Esophagus muscularis mucosa (tissue), 4 donors: ENCODE measurements around the gene VPS18. TPM values are rescaled to one million over a fixed set of nuclear protein-coding genes. Genes with fewer than 3 reads are reported as not detected.

ENCODE experiments used
- DNase-seq: peaks from one replicate; pipeline ENCODE4 v3.0.0-alpha.2; 2017; ENCODE audit errors: extremely low spot score
- H3K27ac ChIP-seq, 4 donors: fragments of 200-600 bp; sonication (generic); replicated peaks in 1 of 4; 1 replicate in 3 of 4; 2 replicates in 1 of 4; pipeline ENCODE4 v1.5.1; 2016 to 2019; ENCODE audit warnings: mild to moderate bottlenecking in 1 of 4
- H3K27me3 ChIP-seq, 4 donors: fragments of 200-600 bp; sonication (generic); one replicate each; pipeline versions ENCODE4 v1.5.1 to v1.6.0; 2016 to 2019
- H3K36me3 ChIP-seq, 4 donors: fragments of 200-600 bp; sonication (generic); one replicate each; pipeline ENCODE4 v1.5.1; 2016 to 2019
- H3K4me1 ChIP-seq, 4 donors: fragments of 200-600 bp; sonication (generic); one replicate each; pipeline ENCODE4 v1.5.1; 2016 to 2019
- H3K4me3 ChIP-seq, 4 donors: fragments of 200-600 bp; sonication (generic); 1 replicate in 2 of 4; 2 replicates in 2 of 4; pipeline ENCODE4 v1.5.1; 2016 to 2019; ENCODE audit warnings: mild to moderate bottlenecking in 4 of 4, moderate library complexity in 1 of 4
- H3K9me3 ChIP-seq, 4 donors: fragments of 200-600 bp; sonication (generic); 1 replicate in 3 of 4; 2 replicates in 1 of 4; pipeline ENCODE4 v1.5.1; 2016 to 2019
- CTCF ChIP-seq, 3 experiments: fragments of 200-600 bp in 2 of 3; fragments of 450-650 bp in 1 of 3; sonication (generic) in 2 of 3; IDR thresholded peaks; one replicate each; pipeline ENCODE4 v1.5.1; 2017 to 2019; ENCODE audit warnings: antibody characterized with exemption in 3 of 3, mild to moderate bottlenecking in 2 of 3, moderate library complexity in 1 of 3
- EP300 ChIP-seq: sonication (generic); formaldehyde crosslinking; IDR thresholded peaks from one replicate; pipeline ENCODE4 v1.6.1; 2017; ENCODE audit warnings: antibody characterized with exemption
- POLR2A ChIP-seq: fragments of 450-650 bp; IDR thresholded peaks from one replicate; pipeline ENCODE4 v1.6.1; 2017; ENCODE audit warnings: antibody characterized with exemption, moderate library complexity, mild to moderate bottlenecking, low read depth
- POLR2AphosphoS5 ChIP-seq, 2 donors: sonication (generic); formaldehyde crosslinking; IDR thresholded peaks; one replicate each; pipeline ENCODE4 v1.6.1; 2017; ENCODE audit warnings: antibody characterized with exemption in 2 of 2
- WGBS: methylation state at CpG from one replicate; pipeline ENCODE4 v1.1.5; 2018; 5-methylcytosine and 5-hydroxymethylcytosine counted together
- intact Hi-C: fragments of 100-400 bp; cut with DNase I; formaldehyde crosslinking; loops from one replicate; pipeline ENCODE4 v1.15.1; 2023
- total RNA-seq, 4 donors: library from RNA; depleted of rRNA; stranded (reverse); fragments of >200 nt; gene quantifications; one replicate each; pipeline versions ENCODE4 v1.1.0 to v1.2.1, GENCODE V29; 2016

The VPS18 gene
- total RNA-seq, 4 donors from 2014 or later = 28.7 to 36.6 (median 32.2) TPM

- Histone ChIP-seq H3K27ac (no peak overlapping the region), H3K4me1 (peaks cover 0 to 10% (median 6%) of the 10 kb centered on the region in 4 donors), H3K9me3 (no peaks in the 10 kb centered on the region), H3K36me3 (no peaks in the 10 kb centered on the region), H3K27me3 (peaks cover 0 to 32% (median 0%) of the 10 kb centered on the region in 4 donors), H3K4me3 (no peak overlapping the region)
- 90% methylated on average over 15 of the region's 16 CpGs for WGBS
- DNase-seq = no peak
- TF ChIP-seq POLR2A (no peak), EP300 (no peak), CTCF (IDR thresholded peaks at IDR 0.05) (no peak)
- intact Hi-C loops = no loop called here
Measured at GRCh38 chr15:40853241-40853890, 40.9 kb upstream of the VPS18 start.

- TF ChIP-seq EP300 (no peak), CTCF (IDR thresholded peaks at IDR 0.05) (no peak), POLR2AphosphoS5 (IDR thresholded peaks at IDR 0.05) (no peak), POLR2A (no peak)
- peaks cover 0 to 40% (median 0%) of the 10 kb centered on the region in 4 donors for H3K27me3 ChIP-seq
- intact Hi-C loops = no loop called here
- DNase-seq = no peak
- H3K9me3 ChIP-seq = no peaks in the 10 kb centered on the region
- no peak overlapping the region for H3K27ac ChIP-seq
- no peaks in the 10 kb centered on the region for H3K36me3 ChIP-seq
- peaks cover 0 to 12% (median 6%) of the 10 kb centered on the region in 4 donors for H3K4me1 ChIP-seq
- WGBS = 81% methylated on average over 10 of the region's 10 CpGs
- H3K4me3 ChIP-seq = no peak overlapping the region
Measured at GRCh38 chr15:40854161-40854560, 40.1 kb upstream of the VPS18 start.

GRCh38 chr15:40855706-40856234 is 38.5 kb upstream of the VPS18 start:
- WGBS = 86% methylated on average over 11 of the region's 13 CpGs
- H3K9me3 ChIP-seq = no peaks in the 10 kb centered on the region
- H3K27me3 ChIP-seq = peaks cover 0 to 47% (median 0%) of the 10 kb centered on the region in 4 donors
- intact Hi-C loops = loop anchor here (2.0 to 5.0 kb wide), 2 partner anchors 37 to 332 kb away; no protein-coding TSS in a partner anchor
- H3K4me3 ChIP-seq = no peak overlapping the region
- DNase-seq = no peak
- no peak overlapping the region for H3K27ac ChIP-seq
- TF ChIP-seq POLR2A (no peak), EP300 (no peak), CTCF (IDR thresholded peaks at IDR 0.05) (no peak), POLR2AphosphoS5 (IDR thresholded peaks at IDR 0.05) (no peak)
- peaks cover 0 to 14% (median 6%) of the 10 kb centered on the region in 4 donors for H3K4me1 ChIP-seq
- H3K36me3 ChIP-seq = no peaks in the 10 kb centered on the region

DNA sequence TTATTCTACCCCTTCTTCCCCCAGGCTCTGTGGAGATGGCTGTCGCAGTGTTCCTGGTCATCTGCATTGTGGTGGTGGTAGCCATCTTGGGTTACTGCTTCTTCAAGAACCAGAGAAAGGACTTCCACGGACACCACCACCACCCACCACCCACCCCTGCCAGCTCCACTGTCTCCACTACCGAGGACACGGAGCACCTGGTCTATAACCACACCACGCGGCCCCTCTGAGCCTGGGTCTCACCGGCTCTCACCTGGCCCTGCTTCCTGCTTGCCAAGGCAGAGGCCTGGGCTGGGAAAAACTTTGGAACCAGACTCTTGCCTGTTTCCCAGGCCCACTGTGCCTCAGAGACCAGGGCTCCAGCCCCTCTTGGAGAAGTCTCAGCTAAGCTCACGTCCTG is 37.5 kb upstream of the VPS18 start:
- H3K36me3 ChIP-seq = no peaks in the 10 kb centered on the region
- no peak for DNase-seq
- H3K9me3 ChIP-seq = no peaks in the 10 kb centered on the region
- TF ChIP-seq CTCF (IDR thresholded peaks at IDR 0.05) (no peak), EP300 (no peak), POLR2A (no peak), POLR2AphosphoS5 (IDR thresholded peaks at IDR 0.05) (no peak)
- peaks cover 0 to 48% (median 0%) of the 10 kb centered on the region in 4 donors for H3K27me3 ChIP-seq
- WGBS = 86% methylated on average over 5 of the region's 8 CpGs
- no peak overlapping the region for H3K27ac ChIP-seq
- intact Hi-C loops = loop anchor here (2.0 to 5.0 kb wide), 2 partner anchors 36 to 331 kb away; no protein-coding TSS in a partner anchor
- no peak overlapping the region for H3K4me3 ChIP-seq
- peaks cover 0 to 14% (median 6%) of the 10 kb centered on the region in 4 donors for H3K4me1 ChIP-seq
